H1 (cell line): ENCODE data around the gene NKD2. TPM values are rescaled to one million over a fixed set of nuclear protein-coding genes. Genes with fewer than 3 reads are reported as not detected.

ENCODE experiments used
- EP300 ChIP-seq, 2 experiments: IDR thresholded peaks; 1 replicate in 1 of 2; 2 replicates in 1 of 2; pipeline ENCODE4 v1.6.1; 2011 to 2012; ENCODE audit warnings: low read depth in 2 of 2, low read length in 2 of 2, mild to moderate bottlenecking in 2 of 2, borderline replicate concordance in 1 of 2, inconsistent platforms in 1 of 2, moderate library complexity in 1 of 2
- FOSL1 ChIP-seq: IDR thresholded peaks from 2 replicates; pipeline ENCODE4 v1.6.1; 2011; ENCODE audit warnings: mild to moderate bottlenecking, low read depth, low read length, moderate library complexity; ENCODE audit not compliant: insufficient read depth
- RAD21 ChIP-seq, 2 experiments: IDR thresholded peaks in 1 of 2; conservative IDR thresholded peaks in 1 of 2; 2 replicates each; pipeline ENCODE4 v1.6.1; 2011; ENCODE audit warnings: low read depth in 2 of 2, low read length in 2 of 2, improper control_type of control experiment in 1 of 2, inconsistent platforms in 1 of 2, mild to moderate bottlenecking in 1 of 2, moderate library complexity in 1 of 2
- SAP30 ChIP-seq: fragments of 300-600 bp; sonication (generic); IDR thresholded peaks from 2 replicates; pipeline ENCODE4 v1.7.1; 2012; ENCODE audit warnings: low read length, moderate library complexity, mild to moderate bottlenecking, inconsistent platforms; ENCODE audit not compliant: insufficient read depth, insufficient replicate concordance
- SIRT6 ChIP-seq: IDR thresholded peaks from one replicate; pipeline ENCODE4 v1.7.1; 2012; ENCODE audit warnings: low read length, inconsistent platforms
- TAF1 ChIP-seq: IDR thresholded peaks from 2 replicates; pipeline ENCODE4 v1.6.1; 2011; ENCODE audit warnings: mild to moderate bottlenecking, low read depth, low read length
- TBP ChIP-seq: IDR thresholded peaks from 2 replicates; pipeline ENCODE4 v1.6.1; 2011; ENCODE audit warnings: low read depth, low read length, improper control_type of control experiment
- polyA plus RNA-seq, 7 experiments: library from polyadenylated mRNA; depleted of rRNA in 3 of 7; stranded (reverse) in 5 of 7; unstranded in 2 of 7; fragments of >200 nt in 5 of 7; fragments of 200-250 nt in 2 of 7; gene quantifications; 1 replicate in 5 of 7; 2 replicates in 1 of 7; 4 replicates in 1 of 7; pipeline versions ENCODE4 v1.2.1 to v1.2.3, GENCODE V29; 2011 to 2013; ENCODE audit warnings: missing spikeins in 2 of 7, mixed read lengths in 2 of 7
- total RNA-seq: library from RNA; stranded (reverse); fragmentation: NEBNext Ultra II Directional; extraction: Animal tissue kit (Norgen Biotek cat#: 25700); gene quantifications from 2 replicates; pipeline ENCODE4 v1.2.1, GENCODE V29; 2021

Gene NKD2
- total and polyA plus RNA-seq, 2 of the 8 experiments (the other 6 are each of a cell fraction or from before 2014, with no cell fraction given), result 5.5 to 7.9 TPM

- no peak for TF ChIP-seq TAF1
- TF ChIP-seq SIRT6, result no peak
- TF ChIP-seq EP300 (IDR thresholded peaks at IDR 0.05; ENCODE audit: borderline replicate concordance in 1 of 2, low read depth in 2 of 2, low read length in 2 of 2), result no peak
- no peak for TF ChIP-seq FOSL1
- no peak for TF ChIP-seq SAP30
- TF ChIP-seq RAD21 (IDR thresholded peaks at IDR 0.05 in 1 of 2, conservative IDR thresholded peaks at IDR 0.05 in 1 of 2; ENCODE audit: low read depth in 2 of 2, low read length in 2 of 2), result no peak
- no peak for TF ChIP-seq TBP
Measured at GRCh38 chr5:1013238-1013947, 4.8 kb downstream of the NKD2 start (continued).
